Measurements from ENCODE around the gene FAM193B.
A peak's percentile ranks its signal among the peaks of the same experiment; 100 is the strongest.

The FAM193B gene

GRCh38 chr5:177500685-177501522 is 53.5 kb downstream of the FAM193B start:
- Mint-ChIP-seq H3K36me3 (peaks cover 20 to 22% of the 10 kb centered on the region in 2 donors), H3K4me1 (peaks cover 52 to 72% of the 10 kb centered on the region in 2 donors), H3K27ac (no peak overlapping the region), H3K4me3 (no peak overlapping the region), H3K27me3 (peaks cover 11 to 18% of the 10 kb centered on the region in 2 donors), H3K9me3 (no peaks in the 10 kb centered on the region)
- ATAC-seq (replicated peaks) (peak; percentile 40 to 41), DNase-seq (no peak)

- no peak for ATAC-seq (replicated peaks)
- Mint-ChIP-seq H3K27ac (no peak overlapping the region), H3K4me3 (no peak overlapping the region)
These were observed 54.5 kb downstream of the FAM193B start for GRCh38 chr5:177499842-177500241.

GRCh38 chr5:177498013-177498787 is 56.2 kb downstream of the FAM193B start:
- peak overlapping the region; percentile 85 for H3K27ac Mint-ChIP-seq
- H3K36me3 Mint-ChIP-seq = peaks cover 6 to 12% of the 10 kb centered on the region in 2 donors
- H3K9me3 Mint-ChIP-seq = no peaks in the 10 kb centered on the region
- DNase-seq = no peak
- H3K4me1 Mint-ChIP-seq = peaks cover 60 to 89% of the 10 kb centered on the region in 2 donors
- H3K4me3 Mint-ChIP-seq = peak overlapping the region; percentile 84
- no peak for ATAC-seq (replicated peaks)
- peaks cover 11 to 18% of the 10 kb centered on the region in 2 donors for H3K27me3 Mint-ChIP-seq

More at GRCh38 chr5:177499842-177500241, 54.5 kb downstream of the FAM193B start:
- DNase-seq = no peak
- Mint-ChIP-seq H3K4me1 (peaks cover 51 to 78% of the 10 kb centered on the region in 2 donors), H3K27me3 (peaks cover 11 to 18% of the 10 kb centered on the region in 2 donors), H3K9me3 (no peaks in the 10 kb centered on the region), H3K36me3 (peaks cover 13 to 17% of the 10 kb centered on the region in 2 donors)

GRCh38 chr5:177497292-177498012 is 56.9 kb downstream of the FAM193B start, which contains the start of gene PDLIM7:
TSS of gene PDLIM7 (minus strand) at chr5:177497604. CDS start at chr5:177496512, 1,092 bp downstream.
- peak; percentile 88 for DNase-seq
- H3K4me1 Mint-ChIP-seq = peaks cover 61 to 89% of the 10 kb centered on the region in 2 donors
- H3K27me3 Mint-ChIP-seq = peaks cover 11 to 18% of the 10 kb centered on the region in 2 donors
- peaks cover 4 to 13% of the 10 kb centered on the region in 2 donors for H3K36me3 Mint-ChIP-seq
- no peaks in the 10 kb centered on the region for H3K9me3 Mint-ChIP-seq
- peak within 1 kb of the TSS; percentile 84 for H3K4me3 Mint-ChIP-seq
- ATAC-seq (replicated peaks) = peak; percentile 64 to 74
- peak within 1 kb of the TSS; percentile 85 for H3K27ac Mint-ChIP-seq

GRCh38 chr5:177496727-177497291 is 57.6 kb downstream of the FAM193B start:
- no peak for ATAC-seq (replicated peaks)
- Mint-ChIP-seq H3K9me3 (no peaks in the 10 kb centered on the region), H3K27ac (peak overlapping the region; percentile 65), H3K36me3 (peaks cover 4 to 11% of the 10 kb centered on the region in 2 donors), H3K4me3 (peak overlapping the region; percentile 84), H3K4me1 (peaks cover 54 to 83% of the 10 kb centered on the region in 2 donors), H3K27me3 (peaks cover 11 to 18% of the 10 kb centered on the region in 2 donors)
- no peak for DNase-seq

GRCh38 chr5:177496070-177496726 is 58.2 kb downstream of the FAM193B start:
- Mint-ChIP-seq H3K27me3 (peaks cover 11 to 18% of the 10 kb centered on the region in 2 donors), H3K4me1 (peaks cover 52 to 79% of the 10 kb centered on the region in 2 donors), H3K36me3 (peaks cover 6 to 14% of the 10 kb centered on the region in 2 donors), H3K9me3 (no peaks in the 10 kb centered on the region), H3K27ac (peak overlapping the region; percentile 65), H3K4me3 (peak overlapping the region; percentile 71 to 84)
- DNase-seq (no peak), ATAC-seq (replicated peaks) (no peak)

- peak overlapping the region; percentile 17 to 84 for H3K4me3 Mint-ChIP-seq
- H3K4me1 Mint-ChIP-seq = peaks cover 49 to 79% of the 10 kb centered on the region in 2 donors
- no peak for ATAC-seq (replicated peaks)
- H3K36me3 Mint-ChIP-seq = peaks cover 13 to 21% of the 10 kb centered on the region in 2 donors
- no peaks in the 10 kb centered on the region for H3K9me3 Mint-ChIP-seq
- no peak for DNase-seq
- H3K27me3 Mint-ChIP-seq = peaks cover 11 to 18% of the 10 kb centered on the region in 2 donors
- peak overlapping the region; percentile 47 for H3K27ac Mint-ChIP-seq
These were observed 58.9 kb downstream of the FAM193B start for GRCh38 chr5:177495243-177496060.

- ATAC-seq (replicated peaks) (peak; percentile 81), DNase-seq (peak; percentile 58)
- peaks cover 21 to 29% of the 10 kb centered on the region in 2 donors for H3K36me3 Mint-ChIP-seq
- no peaks in the 10 kb centered on the region for H3K9me3 Mint-ChIP-seq
- peaks cover 10 to 14% of the 10 kb centered on the region in 2 donors for H3K27me3 Mint-ChIP-seq
- peaks cover 49 to 77% of the 10 kb centered on the region in 2 donors for H3K4me1 Mint-ChIP-seq
- peak overlapping the region; percentile 33 to 59 for H3K4me3 Mint-ChIP-seq
- H3K27ac Mint-ChIP-seq = peak overlapping the region; percentile 86
These were observed 59.8 kb downstream of the FAM193B start for GRCh38 chr5:177494346-177495195.

GRCh38 chr5:177493795-177494345 is 60.5 kb downstream of the FAM193B start:
- Mint-ChIP-seq H3K36me3 (peaks cover 23 to 32% of the 10 kb centered on the region in 2 donors), H3K9me3 (no peaks in the 10 kb centered on the region), H3K4me1 (peaks cover 47 to 74% of the 10 kb centered on the region in 2 donors), H3K27me3 (peaks cover 8 to 11% of the 10 kb centered on the region in 2 donors), H3K4me3 (peak overlapping the region; percentile 33 to 59), H3K27ac (peak overlapping the region; percentile 86)
- ATAC-seq (replicated peaks) (peak in 1 of 2 donors; percentile 0), DNase-seq (no peak)

GRCh38 chr5:177492841-177493240 is 61.5 kb downstream of the FAM193B start:
- no peak for DNase-seq
- no peak overlapping the region for H3K4me3 Mint-ChIP-seq

GRCh38 chr5:177491983-177492746 is 62.2 kb downstream of the FAM193B start:
- no peaks in the 10 kb centered on the region for H3K27me3 Mint-ChIP-seq
- H3K4me1 Mint-ChIP-seq = peaks cover 37 to 60% of the 10 kb centered on the region in 2 donors
- H3K9me3 Mint-ChIP-seq = no peaks in the 10 kb centered on the region
- H3K27ac Mint-ChIP-seq = no peak overlapping the region
- ATAC-seq (replicated peaks) (no peak), DNase-seq (no peak)
- no peak overlapping the region for H3K4me3 Mint-ChIP-seq
- H3K36me3 Mint-ChIP-seq = peaks cover 37 to 44% of the 10 kb centered on the region in 2 donors

More at GRCh38 chr5:177492841-177493240, 61.5 kb downstream of the FAM193B start:
- Mint-ChIP-seq H3K27me3 (peaks cover 0 to under 1% of the 10 kb centered on the region in 2 donors), H3K36me3 (peaks cover 32 to 39% of the 10 kb centered on the region in 2 donors), H3K4me1 (peaks cover 39 to 64% of the 10 kb centered on the region in 2 donors), H3K9me3 (no peaks in the 10 kb centered on the region), H3K27ac (peak overlapping the region; percentile 59)
- no peak for ATAC-seq (replicated peaks)
